Ascending aorta (tissue), 2 donors: ENCODE results near the gene ASPSCR1. TPM values are rescaled to one million over a fixed set of nuclear protein-coding genes. Genes with fewer than 3 reads are reported as not detected.

ENCODE experiments used
- DNase-seq, 2 donors: peaks; one replicate each; pipeline ENCODE4 v3.0.0-alpha.2; 2019; ENCODE audit warnings: low spot score in 2 of 2
- H3K27ac ChIP-seq, 2 donors: fragments of 200-600 bp; sonication (generic); one replicate each; pipeline ENCODE4 v1.5.1; 2016 to 2017; ENCODE audit warnings: mild to moderate bottlenecking in 1 of 2
- H3K27me3 ChIP-seq: fragments of 200-600 bp; sonication (generic); one replicate; pipeline ENCODE4 v1.5.1; 2017
- H3K36me3 ChIP-seq, 2 donors: fragments of 200-600 bp; sonication (generic); one replicate each; pipeline ENCODE4 v1.5.1; 2016
- H3K4me1 ChIP-seq, 2 donors: fragments of 200-600 bp; sonication (generic); one replicate each; pipeline ENCODE4 v1.5.1; 2016 to 2017; ENCODE audit warnings: mild to moderate bottlenecking in 1 of 2
- H3K4me3 ChIP-seq, 2 donors: fragments of 200-600 bp; sonication (generic); one replicate each; pipeline ENCODE4 v1.5.1; 2016 to 2017; ENCODE audit warnings: mild to moderate bottlenecking in 1 of 2
- H3K9me3 ChIP-seq, 2 donors: fragments of 200-600 bp; sonication (generic); one replicate each; pipeline ENCODE4 v1.5.1; 2016
- CTCF ChIP-seq, 3 experiments: fragments of 200-600 bp in 2 of 3; fragments of 450-650 bp in 1 of 3; sonication (generic) in 2 of 3; IDR thresholded peaks; one replicate each; pipeline ENCODE4 v1.5.1; 2016 to 2019; ENCODE audit warnings: antibody characterized with exemption in 3 of 3, mild to moderate bottlenecking in 1 of 3, moderate library complexity in 1 of 3
- intact Hi-C: fragments of 100-400 bp; cut with DNase I; formaldehyde crosslinking; loops from one replicate; pipeline ENCODE4 v1.15.1; 2023
- total RNA-seq: library from RNA; depleted of rRNA; stranded (reverse); fragments of >200 nt; gene quantifications from one replicate; pipeline ENCODE4 v1.1.0, GENCODE V29; 2016

The ASPSCR1 gene
- total RNA-seq, 1 donor from 2014 or later, result 45.1 TPM

GRCh38 chr17:82020572-82021106 lies 43.2 kb downstream of the ASPSCR1 start:
- Histone ChIP-seq H3K4me1 (peaks cover 12 to 20% of the 10 kb centered on the region in 2 donors), H3K9me3 (no peaks in the 10 kb centered on the region), H3K36me3 (peaks cover 0 to 14% of the 10 kb centered on the region in 2 donors), H3K4me3 (no peak overlapping the region), H3K27ac (no peak overlapping the region), H3K27me3 (no peaks in the 10 kb centered on the region)
- TF ChIP-seq CTCF (IDR thresholded peaks at IDR 0.05), result no peak
- intact Hi-C loops, result loop anchor here (1.0 to 5.0 kb wide), 4 partner anchors 61 to 192 kb away; partner anchors contain the start of genes ARHGDIA, CCDC57 and PCYT2
- no peak for DNase-seq

- intact Hi-C loops, result loop anchor here (1.0 to 5.0 kb wide), 4 partner anchors 62 to 191 kb away; partner anchors contain the start of genes ARHGDIA, CCDC57 and PCYT2
- TF ChIP-seq CTCF (IDR thresholded peaks at IDR 0.05), result peak; percentile 84 to 91 (median 85)
- no peaks in the 10 kb centered on the region for H3K27me3 ChIP-seq
- peaks cover 12 to 20% of the 10 kb centered on the region in 2 donors for H3K4me1 ChIP-seq
- peak in 1 of 2 donors; percentile 87 for DNase-seq
- no peak overlapping the region for H3K27ac ChIP-seq
- no peaks in the 10 kb centered on the region for H3K9me3 ChIP-seq
- H3K4me3 ChIP-seq, result peak overlapping the region; percentile 80 to 99
- H3K36me3 ChIP-seq, result peaks cover 0 to 14% of the 10 kb centered on the region in 2 donors
These were observed 43.9 kb downstream of the ASPSCR1 start for GRCh38 chr17:82021107-82021899.

- intact Hi-C loops, result loop anchor here (1.0 to 5.0 kb wide), 6 partner anchors 18 to 190 kb away; partner anchors contain the start of genes ARHGDIA, CCDC57, GPS1 and PCYT2
- peak overlapping the region; percentile 80 to 99 for H3K4me3 ChIP-seq
- DNase-seq, result no peak
- TF ChIP-seq CTCF (IDR thresholded peaks at IDR 0.05), result no peak
- peak overlapping the region in 1 of 2 donors; percentile 71 for H3K27ac ChIP-seq
- no peaks in the 10 kb centered on the region for H3K27me3 ChIP-seq
- H3K36me3 ChIP-seq, result peaks cover 0 to 14% of the 10 kb centered on the region in 2 donors
- H3K9me3 ChIP-seq, result no peaks in the 10 kb centered on the region
- H3K4me1 ChIP-seq, result peaks cover 12 to 20% of the 10 kb centered on the region in 2 donors
These were observed 44.5 kb downstream of the ASPSCR1 start for GRCh38 chr17:82021900-82022309.

GRCh38 chr17:82022310-82022980 lies 45.0 kb downstream of the ASPSCR1 start, which contains the start of gene CENPX:
Gene CENPX, minus strand, starts transcription at chr17:82022878. Its CDS starts 17 bp downstream, at chr17:82022861.
- peak within 1 kb of the TSS; percentile 56 to 71 for H3K27ac ChIP-seq
- intact Hi-C loops, result loop anchor here (1.0 to 5.0 kb wide), 5 partner anchors 18 to 190 kb away; partner anchors contain the start of genes ARHGDIA, CCDC57, GPS1 and PCYT2
- H3K27me3 ChIP-seq, result no peaks in the 10 kb centered on the region
- no peaks in the 10 kb centered on the region for H3K9me3 ChIP-seq
- peaks cover 12 to 20% of the 10 kb centered on the region in 2 donors for H3K4me1 ChIP-seq
- H3K4me3 ChIP-seq, result peak within 1 kb of the TSS; percentile 89 to 99
- no peak for DNase-seq
- peaks cover 0 to 14% of the 10 kb centered on the region in 2 donors for H3K36me3 ChIP-seq
- no peak for TF ChIP-seq CTCF (IDR thresholded peaks at IDR 0.05)

- DNase-seq, result peak; percentile 99 to 100
- no peaks in the 10 kb centered on the region for H3K9me3 ChIP-seq
- H3K27me3 ChIP-seq, result no peaks in the 10 kb centered on the region
- peak within 1 kb of the TSS; percentile 56 to 71 for H3K27ac ChIP-seq
- H3K4me3 ChIP-seq, result peak within 1 kb of the TSS; percentile 89 to 99
- TF ChIP-seq CTCF (IDR thresholded peaks at IDR 0.05), result no peak
- intact Hi-C loops, result loop anchor here (1.0 to 5.0 kb wide), 8 partner anchors 14 to 189 kb away; partner anchors contain the start of genes ARHGDIA, ASPSCR1, CCDC57 and DCXR
- H3K4me1 ChIP-seq, result peaks cover 12 to 20% of the 10 kb centered on the region in 2 donors
- H3K36me3 ChIP-seq, result peaks cover 0 to 10% of the 10 kb centered on the region in 2 donors
These were observed 45.6 kb downstream of the ASPSCR1 start, which contains the start of gene LRRC45 for GRCh38 chr17:82022981-82023446. Gene LRRC45, plus strand, starts transcription at chr17:82023305. Its CDS starts 339 bp downstream, at chr17:82023644.
